SK-N-SH (cell line): ENCODE measurements around the gene KNDC1. TPM values are rescaled to one million over a fixed set of nuclear protein-coding genes. Genes with fewer than 3 reads are reported as not detected.

Experiments
- CTCF ChIA-PET: fragments of 300-600, 350-600 bp; formaldehyde crosslinking; extraction: SDS; loops from one replicate; lab custom pipeline; 2021; lab: Yijun Ruan, JAX
- POLR2A ChIA-PET: fragments of 350-600 bp; sonication (Branson Sonifier 250); formaldehyde crosslinking; extraction: SDS; loops from one replicate; lab custom pipeline; 2020; ENCODE audit warnings: antibody characterized with exemption, inconsistent platforms; lab: Yijun Ruan, JAX
- DNase-seq: peaks from one replicate; pipeline ENCODE4 v3.0.0; 2012
- H2AFZ ChIP-seq: fragments of 200-600 bp; sonication (generic); 2 replicates; pipeline ENCODE4 v1.8.1; 2016; ENCODE audit warnings: antibody characterized with exemption, mild to moderate bottlenecking, low read depth
- H3F3A ChIP-seq: fragments of 200-600 bp; sonication (generic); replicated peaks from 2 replicates; pipeline ENCODE3; 2016; ENCODE audit warnings: antibody characterized with exemption, mild to moderate bottlenecking; ENCODE audit not compliant: insufficient read depth
- H3K27ac ChIP-seq, 2 experiments: fragments of 200-500 bp in 1 of 2; fragments of 200-600 bp in 1 of 2; sonication (Bioruptor generic) in 1 of 2; sonication (generic), shearing (Covaris generic) in 1 of 2; 2 replicates each; pipeline versions ENCODE4 v1.5.1 to v1.6.1; 2014 to 2016; ENCODE audit warnings: low read depth in 2 of 2, inconsistent platforms in 1 of 2, low read length in 1 of 2, mild to moderate bottlenecking in 1 of 2, mixed read lengths in 1 of 2
- H3K27me3 ChIP-seq: fragments of 200-600 bp; sonication (generic), shearing (Covaris generic); 2 replicates; pipeline ENCODE4 v1.6.1; 2016; ENCODE audit warnings: mixed run types; ENCODE audit not compliant: insufficient read depth
- H3K36me3 ChIP-seq, 2 experiments: fragments of 200-500 bp in 1 of 2; fragments of 200-600 bp in 1 of 2; sonication (Bioruptor generic) in 1 of 2; sonication (generic) in 1 of 2; replicated peaks in 1 of 2; 2 replicates each; pipeline versions ENCODE3 to v1.5.1; 2014 to 2016; ENCODE audit warnings: low read length in 1 of 2, mild to moderate bottlenecking in 1 of 2; ENCODE audit not compliant: insufficient read depth in 2 of 2, control insufficient read depth in 1 of 2
- H3K4me1 ChIP-seq, 2 experiments: fragments of 200-500 bp in 1 of 2; fragments of 200-600 bp in 1 of 2; sonication (Bioruptor generic) in 1 of 2; sonication (generic), shearing (Covaris generic) in 1 of 2; 2 replicates each; pipeline versions ENCODE4 v1.5.1 to v1.6.1; 2014 to 2016; ENCODE audit warnings: low read depth in 1 of 2, low read length in 1 of 2, mixed run types in 1 of 2; ENCODE audit not compliant: insufficient read depth in 2 of 2, control insufficient read depth in 1 of 2
- H3K4me2 ChIP-seq: fragments of 200-600 bp; sonication (generic), shearing (Covaris generic); 2 replicates; pipeline ENCODE4 v1.6.1; 2017; ENCODE audit warnings: mixed run types
- H3K4me3 ChIP-seq, 2 experiments: fragments of 200-500 bp in 1 of 2; fragments of 200-600 bp in 1 of 2; sonication (Bioruptor generic) in 1 of 2; sonication (generic), shearing (Covaris generic) in 1 of 2; 2 replicates each; pipeline versions ENCODE4 v1.5.1 to v1.8.1; 2014 to 2016; ENCODE audit warnings: low read depth in 2 of 2, inconsistent platforms in 1 of 2, low read length in 1 of 2, mild to moderate bottlenecking in 1 of 2, mixed read lengths in 1 of 2, moderate library complexity in 1 of 2
- H3K79me2 ChIP-seq: fragments of 200-600 bp; sonication (generic); 2 replicates; pipeline ENCODE4 v1.8.1; 2017; ENCODE audit warnings: mild to moderate bottlenecking; ENCODE audit not compliant: insufficient read depth
- H3K9ac ChIP-seq: fragments of 200-600 bp; sonication (generic); 2 replicates; pipeline ENCODE4 v1.6.1; 2017; ENCODE audit warnings: mixed run types
- H3K9me2 ChIP-seq: fragments of 200-600 bp; sonication (generic); 2 replicates; pipeline ENCODE4 v1.6.1; 2017; ENCODE audit warnings: mixed run types
- H3K9me3 ChIP-seq: fragments of 200-600 bp; sonication (generic); 2 replicates; pipeline ENCODE4 v1.6.1; 2017; ENCODE audit warnings: mixed run types, mild to moderate bottlenecking, moderate library complexity
- H4K20me1 ChIP-seq: fragments of 200-600 bp; sonication (generic); 2 replicates; pipeline ENCODE4 v1.6.1; 2017; ENCODE audit warnings: mild to moderate bottlenecking, mixed run types; ENCODE audit not compliant: insufficient read depth
- FOSL2 ChIP-seq: IDR thresholded peaks from 2 replicates; pipeline ENCODE4 v1.4.0; 2012; ENCODE audit warnings: low read depth, mild to moderate bottlenecking, moderate library complexity, borderline replicate concordance
- FOXJ3 ChIP-seq: sonication (generic); formaldehyde crosslinking; IDR thresholded peaks from 2 replicates; pipeline ENCODE4 v1.5.1; 2020; ENCODE audit warnings: mild to moderate bottlenecking, missing genetic modification reagents
- FOXM1 ChIP-seq: IDR thresholded peaks from 2 replicates; pipeline ENCODE4 v1.4.0; 2012; ENCODE audit warnings: low read depth, mild to moderate bottlenecking
- GABPA ChIP-seq: IDR thresholded peaks from 2 replicates; pipeline ENCODE4 v1.4.0; 2012; ENCODE audit warnings: low read depth, mild to moderate bottlenecking
- MEF2A ChIP-seq: IDR thresholded peaks from 2 replicates; pipeline ENCODE4 v1.4.0; 2012; ENCODE audit warnings: low read depth, borderline replicate concordance
- NFIC ChIP-seq: IDR thresholded peaks from 2 replicates; pipeline ENCODE4 v1.4.0; 2012; ENCODE audit warnings: borderline replicate concordance
- NRF1 ChIP-seq: IDR thresholded peaks from 2 replicates; pipeline ENCODE4 v1.6.1; 2012; ENCODE audit warnings: low read depth, mild to moderate bottlenecking, low read length
- RAD21 ChIP-seq: IDR thresholded peaks from 2 replicates; pipeline ENCODE4 v1.6.1; 2012; ENCODE audit warnings: mild to moderate bottlenecking, low read length
- RCOR1 ChIP-seq: fragments of 150-350 bp; IDR thresholded peaks from 2 replicates; pipeline ENCODE4 v1.6.1; 2017; ENCODE audit warnings: antibody characterized with exemption, low read length
- REST ChIP-seq: IDR thresholded peaks from 2 replicates; pipeline ENCODE4 v1.6.1; 2012; ENCODE audit warnings: mild to moderate bottlenecking, low read depth, low read length, moderate library complexity
- RFX5 ChIP-seq: IDR thresholded peaks from 2 replicates; pipeline ENCODE4 v1.6.1; 2012; ENCODE audit warnings: mild to moderate bottlenecking, improper control_type of control experiment, low read length
- TCF12 ChIP-seq: IDR thresholded peaks from 2 replicates; pipeline ENCODE4 v1.4.0; 2012
- TEAD4 ChIP-seq: IDR thresholded peaks from 2 replicates; pipeline ENCODE4 v1.4.0; 2012; ENCODE audit warnings: mild to moderate bottlenecking, borderline replicate concordance; ENCODE audit not compliant: insufficient read depth
- ZBTB33 ChIP-seq: IDR thresholded peaks from 2 replicates; pipeline ENCODE4 v1.4.0; 2012; ENCODE audit warnings: low read depth, borderline replicate concordance
- WGBS: methylation state at CpG from one replicate; pipeline ENCODE4 v1.1.6; 2017; ENCODE audit warnings: low lambda C conversion rate; 5-methylcytosine and 5-hydroxymethylcytosine counted together
- polyA plus RNA-seq, 3 experiments: library from polyadenylated mRNA; depleted of rRNA; stranded (reverse); fragments of >200 nt; gene quantifications; 2 replicates each; pipeline ENCODE4 v1.2.3, GENCODE V29; 2012
- TF ChIP-seq, protein P1 (sequence below): fragments of 150-350 bp; IDR thresholded peaks from 2 replicates; pipeline ENCODE4 v1.6.1; 2016; ENCODE audit warnings: mild to moderate bottlenecking, low read depth, low read length

KNDC1 gene
- polyA plus RNA-seq, 1 of the 3 experiments (the other 2 are of a cell fraction), result 1.4 TPM

GRCh38 chr10:133225707-133226191 lies 65.7 kb downstream of the KNDC1 start:
- CTCF ChIA-PET, result interaction anchor here (1.2 to 2.4 kb wide), 2 partner anchors 12 to 321 kb away, joined by 3 to 5 read pairs; no protein-coding TSS in a partner anchor

GRCh38 chr10:133226251-133226808 lies 66.3 kb downstream of the KNDC1 start:
- no peak for DNase-seq
- H4K20me1 ChIP-seq, result no peaks in the 10 kb centered on the region
- H3K4me2 ChIP-seq, result no peak overlapping the region
- no peak overlapping the region for H2AFZ ChIP-seq
- no peaks in the 10 kb centered on the region for H3K79me2 ChIP-seq
- ChIA-PET CTCF (interaction anchor here (1.2 to 2.4 kb wide), 2 partner anchors 13 to 321 kb away, joined by 3 to 5 read pairs; no protein-coding TSS in a partner anchor), POLR2A (no interaction called here)
- H3F3A ChIP-seq, result no peaks in the 10 kb centered on the region
- WGBS, result 80% methylated on average over 22 of the region's 30 CpGs
- no peaks in the 10 kb centered on the region for H3K9me2 ChIP-seq
- H3K4me1 ChIP-seq, result no peaks in the 10 kb centered on the region; a peak in 1 of 4 replicates
- no peak overlapping the region for H3K4me3 ChIP-seq
- H3K36me3 ChIP-seq, result no peaks in the 10 kb centered on the region
- H3K27me3 ChIP-seq, result peaks cover 24% of the 10 kb centered on the region
- H3K27ac ChIP-seq, result no peak overlapping the region
- H3K9me3 ChIP-seq, result no peaks in the 10 kb centered on the region
- H3K9ac ChIP-seq, result no peak overlapping the region
- TF ChIP-seq NFIC (no peak), FOXJ3 (CRISPR knock-in tag) (no peak), MEF2A (no peak), GABPA (no peak), REST (no peak), FOSL2 (no peak), RFX5 (no peak), RAD21 (no peak), ZBTB33 (no peak), NRF1 (no peak), TCF12 (no peak), TEAD4 (no peak)

More at GRCh38 chr10:133225707-133226191, 65.7 kb downstream of the KNDC1 start:
- TF ChIP-seq ZBTB33 (no peak), FOXM1 (no peak), RCOR1 (no peak), FOSL2 (no peak)
- TF ChIP-seq, protein P1, sequence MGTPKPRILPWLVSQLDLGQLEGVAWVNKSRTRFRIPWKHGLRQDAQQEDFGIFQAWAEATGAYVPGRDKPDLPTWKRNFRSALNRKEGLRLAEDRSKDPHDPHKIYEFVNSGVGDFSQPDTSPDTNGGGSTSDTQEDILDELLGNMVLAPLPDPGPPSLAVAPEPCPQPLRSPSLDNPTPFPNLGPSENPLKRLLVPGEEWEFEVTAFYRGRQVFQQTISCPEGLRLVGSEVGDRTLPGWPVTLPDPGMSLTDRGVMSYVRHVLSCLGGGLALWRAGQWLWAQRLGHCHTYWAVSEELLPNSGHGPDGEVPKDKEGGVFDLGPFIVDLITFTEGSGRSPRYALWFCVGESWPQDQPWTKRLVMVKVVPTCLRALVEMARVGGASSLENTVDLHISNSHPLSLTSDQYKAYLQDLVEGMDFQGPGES, result no peak
- Histone ChIP-seq H4K20me1 (no peaks in the 10 kb centered on the region), H3K27ac (no peak overlapping the region), H2AFZ (no peak overlapping the region), H3K79me2 (no peaks in the 10 kb centered on the region), H3K9me2 (no peaks in the 10 kb centered on the region), H3F3A (no peaks in the 10 kb centered on the region), H3K9ac (no peak overlapping the region), H3K4me1 (no peaks in the 10 kb centered on the region; a peak in 1 of 4 replicates), H3K36me3 (no peaks in the 10 kb centered on the region), H3K27me3 (peaks cover 22% of the 10 kb centered on the region), H3K4me3 (no peak overlapping the region), H3K4me2 (no peak overlapping the region), H3K9me3 (no peaks in the 10 kb centered on the region)
- no peak for DNase-seq
- POLR2A ChIA-PET, result no interaction called here
- 88% methylated on average over 15 of the region's 23 CpGs for WGBS
